ENCODE results near the gene PGAP6. TPM values are rescaled to one million over a fixed set of nuclear protein-coding genes. Genes with fewer than 3 reads are reported as not detected.

Gene PGAP6
- total RNA-seq, 1 experiment from 2014 or later, result 128 TPM

DNA sequence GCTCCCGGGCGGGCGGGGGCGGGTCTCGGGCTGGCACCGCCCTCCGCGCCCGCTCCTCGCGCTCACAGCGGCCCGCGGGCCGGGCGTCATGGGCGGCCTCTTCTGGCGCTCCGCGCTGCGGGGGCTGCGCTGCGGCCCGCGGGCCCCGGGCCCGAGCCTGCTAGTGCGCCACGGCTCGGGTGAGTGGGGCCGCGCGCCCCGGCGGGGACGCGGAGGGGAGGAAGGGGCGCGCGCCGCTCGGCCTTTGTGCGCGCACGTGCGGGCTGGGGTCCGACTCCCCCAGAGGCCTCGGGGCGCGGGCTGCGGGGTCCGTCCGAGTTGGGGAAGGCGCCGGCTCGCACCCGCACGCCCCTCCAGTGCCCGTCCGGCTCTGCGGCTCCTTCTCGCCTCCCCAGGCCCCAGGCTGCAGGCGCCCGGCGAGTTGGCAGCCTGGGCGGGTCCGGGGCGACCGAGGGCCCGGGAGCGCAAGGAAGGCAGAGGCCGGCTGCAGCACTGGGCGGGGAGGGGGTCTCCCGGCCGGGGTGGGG is 15.4 kb upstream of the PGAP6 start, which contains the start of gene NME4:
Gene NME4 (plus strand): TSS at position 65 of the 527 bp plus-strand sequence. CDS start 24 bp downstream, at position 89.
- Histone ChIP-seq H3K4me1 (ENCODE audit: control insufficient read depth, insufficient read depth, low read length) (peaks cover 34% of the 10 kb centered on the region), H3K4me3 (ENCODE audit: low read depth in 2 of 2, low read length in 2 of 2) (peak within 1 kb of the TSS; percentile 52 to 87), H3K27ac (ENCODE audit: low read length) (peak within 1 kb of the TSS; percentile 94), H3K9me3 (ENCODE audit: control insufficient read depth, insufficient read depth, low read depth, low read length) (no peaks in the 10 kb centered on the region), H3K36me3 (ENCODE audit: control insufficient read depth, insufficient read depth, low read length) (no peaks in the 10 kb centered on the region), H3K27me3 (ENCODE audit: control insufficient read depth, insufficient read depth, low read length) (no peaks in the 10 kb centered on the region)
- ChIA-PET CTCF (no interaction called here), POLR2A (no interaction called here)
- BruUV-seq (replicated peaks), result no TSS peak
- TF ChIP-seq POLR2AphosphoS5 (IDR thresholded peaks at IDR 0.05; ENCODE audit: low read depth, low read length) (no peak; the same call in 1 of the 2 replicates), SIN3A (IDR thresholded peaks at IDR 0.05; ENCODE audit: borderline replicate concordance, insufficient read depth, low read depth, low read length) (0 out of 2 replicates have a peak, but pooled peaks have one; percentile 53)
- TF ChIP-seq, protein P1, sequence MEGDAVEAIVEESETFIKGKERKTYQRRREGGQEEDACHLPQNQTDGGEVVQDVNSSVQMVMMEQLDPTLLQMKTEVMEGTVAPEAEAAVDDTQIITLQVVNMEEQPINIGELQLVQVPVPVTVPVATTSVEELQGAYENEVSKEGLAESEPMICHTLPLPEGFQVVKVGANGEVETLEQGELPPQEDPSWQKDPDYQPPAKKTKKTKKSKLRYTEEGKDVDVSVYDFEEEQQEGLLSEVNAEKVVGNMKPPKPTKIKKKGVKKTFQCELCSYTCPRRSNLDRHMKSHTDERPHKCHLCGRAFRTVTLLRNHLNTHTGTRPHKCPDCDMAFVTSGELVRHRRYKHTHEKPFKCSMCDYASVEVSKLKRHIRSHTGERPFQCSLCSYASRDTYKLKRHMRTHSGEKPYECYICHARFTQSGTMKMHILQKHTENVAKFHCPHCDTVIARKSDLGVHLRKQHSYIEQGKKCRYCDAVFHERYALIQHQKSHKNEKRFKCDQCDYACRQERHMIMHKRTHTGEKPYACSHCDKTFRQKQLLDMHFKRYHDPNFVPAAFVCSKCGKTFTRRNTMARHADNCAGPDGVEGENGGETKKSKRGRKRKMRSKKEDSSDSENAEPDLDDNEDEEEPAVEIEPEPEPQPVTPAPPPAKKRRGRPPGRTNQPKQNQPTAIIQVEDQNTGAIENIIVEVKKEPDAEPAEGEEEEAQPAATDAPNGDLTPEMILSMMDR (IDR thresholded peaks at IDR 0.05), result no peak
- TF ChIP-seq, protein P2, sequence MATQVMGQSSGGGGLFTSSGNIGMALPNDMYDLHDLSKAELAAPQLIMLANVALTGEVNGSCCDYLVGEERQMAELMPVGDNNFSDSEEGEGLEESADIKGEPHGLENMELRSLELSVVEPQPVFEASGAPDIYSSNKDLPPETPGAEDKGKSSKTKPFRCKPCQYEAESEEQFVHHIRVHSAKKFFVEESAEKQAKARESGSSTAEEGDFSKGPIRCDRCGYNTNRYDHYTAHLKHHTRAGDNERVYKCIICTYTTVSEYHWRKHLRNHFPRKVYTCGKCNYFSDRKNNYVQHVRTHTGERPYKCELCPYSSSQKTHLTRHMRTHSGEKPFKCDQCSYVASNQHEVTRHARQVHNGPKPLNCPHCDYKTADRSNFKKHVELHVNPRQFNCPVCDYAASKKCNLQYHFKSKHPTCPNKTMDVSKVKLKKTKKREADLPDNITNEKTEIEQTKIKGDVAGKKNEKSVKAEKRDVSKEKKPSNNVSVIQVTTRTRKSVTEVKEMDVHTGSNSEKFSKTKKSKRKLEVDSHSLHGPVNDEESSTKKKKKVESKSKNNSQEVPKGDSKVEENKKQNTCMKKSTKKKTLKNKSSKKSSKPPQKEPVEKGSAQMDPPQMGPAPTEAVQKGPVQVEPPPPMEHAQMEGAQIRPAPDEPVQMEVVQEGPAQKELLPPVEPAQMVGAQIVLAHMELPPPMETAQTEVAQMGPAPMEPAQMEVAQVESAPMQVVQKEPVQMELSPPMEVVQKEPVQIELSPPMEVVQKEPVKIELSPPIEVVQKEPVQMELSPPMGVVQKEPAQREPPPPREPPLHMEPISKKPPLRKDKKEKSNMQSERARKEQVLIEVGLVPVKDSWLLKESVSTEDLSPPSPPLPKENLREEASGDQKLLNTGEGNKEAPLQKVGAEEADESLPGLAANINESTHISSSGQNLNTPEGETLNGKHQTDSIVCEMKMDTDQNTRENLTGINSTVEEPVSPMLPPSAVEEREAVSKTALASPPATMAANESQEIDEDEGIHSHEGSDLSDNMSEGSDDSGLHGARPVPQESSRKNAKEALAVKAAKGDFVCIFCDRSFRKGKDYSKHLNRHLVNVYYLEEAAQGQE (IDR thresholded peaks at IDR 0.05; ENCODE audit: insufficient read depth in 1 of 2, low read depth in 2 of 2, low read length in 1 of 2), result no peak
- DNase-seq (ENCODE audit: low read depth, low spot score) (no peak), ATAC-seq (peak; percentile 33)
- intact Hi-C loops (cut with micrococcal nuclease; ENCODE audit: unreplicated experiment) (no loop called here), in situ Hi-C loops (cut with HindIII; ENCODE audit: low pct_unique_long_range_greater_than_20kb, low sequenced_read_pairs) (no loop called here)

DNA sequence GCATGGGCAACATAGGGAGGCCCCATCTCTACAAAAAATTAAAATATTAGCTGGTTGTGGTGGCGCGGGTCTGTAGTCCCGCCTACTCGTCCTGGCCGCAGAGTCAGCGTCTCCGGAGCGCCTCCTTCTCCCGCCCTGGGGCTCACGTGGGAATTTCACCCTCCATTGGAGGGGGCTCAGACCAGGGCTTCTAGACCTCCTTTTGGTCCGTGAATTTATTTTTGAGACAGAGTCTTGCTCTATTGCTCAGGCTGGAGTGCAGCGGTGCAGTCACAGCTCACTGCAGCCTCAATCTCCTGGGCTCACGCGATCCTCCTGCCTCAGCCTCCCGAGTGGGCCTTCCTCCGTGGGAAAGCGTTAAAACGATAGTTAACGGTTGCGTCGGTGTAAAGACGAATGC is 14.8 kb upstream of the PGAP6 start:
- CTCF ChIA-PET, result interaction anchor here (0.5 kb wide), 1 partner anchor 10 kb away, joined by 13 read pairs; no protein-coding TSS in a partner anchor
- no peak for DNase-seq (ENCODE audit: low read depth, low spot score)
- intact Hi-C loops (cut with micrococcal nuclease; ENCODE audit: unreplicated experiment), result no loop called here

More for the DNA sequence above, 14.8 kb upstream of the PGAP6 start:
- in situ Hi-C loops (cut with HindIII; ENCODE audit: low pct_unique_long_range_greater_than_20kb, low sequenced_read_pairs), result no loop called here
- peak overlapping the region; percentile 94 for H3K27ac ChIP-seq (ENCODE audit: low read length)
- no peaks in the 10 kb centered on the region for H3K36me3 ChIP-seq (ENCODE audit: control insufficient read depth, insufficient read depth, low read length)
- H3K27me3 ChIP-seq (ENCODE audit: control insufficient read depth, insufficient read depth, low read length), result no peaks in the 10 kb centered on the region
- no TSS peak for BruUV-seq (replicated peaks)
- peak overlapping the region; percentile 52 to 87 for H3K4me3 ChIP-seq (ENCODE audit: low read depth in 2 of 2, low read length in 2 of 2)
- TF ChIP-seq POLR2AphosphoS5 (IDR thresholded peaks at IDR 0.05; ENCODE audit: low read depth, low read length), result peak; percentile 29; the same call in 1 of the 2 replicates
- TF ChIP-seq, protein P1 (IDR thresholded peaks at IDR 0.05), result no peak
- 0 out of 2 replicates have a peak, but pooled peaks have one; percentile 56 for TF ChIP-seq SIN3A (IDR thresholded peaks at IDR 0.05; ENCODE audit: borderline replicate concordance, insufficient read depth, low read depth, low read length)
- no peak for TF ChIP-seq TCF7L2 (IDR thresholded peaks at IDR 0.05; ENCODE audit: low read depth, low read length)
- TF ChIP-seq, protein P2 (IDR thresholded peaks at IDR 0.05; ENCODE audit: insufficient read depth in 1 of 2, low read depth in 2 of 2, low read length in 1 of 2), result no peak
- H3K9me3 ChIP-seq (ENCODE audit: control insufficient read depth, insufficient read depth, low read depth, low read length), result no peaks in the 10 kb centered on the region
- POLR2A ChIA-PET, result no interaction called here
- ATAC-seq, result peak; percentile 54
- peaks cover 34% of the 10 kb centered on the region for H3K4me1 ChIP-seq (ENCODE audit: control insufficient read depth, insufficient read depth, low read length)
